GM19025 (cell line): ENCODE results near the gene FAM161B.
"Not testable (repeated sequence)": the region's sequence is repeated elsewhere in the genome, so short reads cannot be mapped to it uniquely, and the experiment has no call there.

ENCODE experiments used
- ATAC-seq: cut with Tn5 transposase; IDR thresholded peaks from one replicate; pipeline ENCODE4 v1.9.1; 2021; ENCODE audit warnings: mild to moderate bottlenecking, low read depth, moderate library complexity; ENCODE audit not compliant: unreplicated experiment

The FAM161B gene

GRCh38 chr14:73945159-73945670, 4.7 kb downstream of the FAM161B start:
- no peak for ATAC-seq

- ATAC-seq = no peak
Observed at GRCh38 chr14:73944432-73945158, 5.3 kb downstream of the FAM161B start.

GRCh38 chr14:73943083-73943482, 6.8 kb downstream of the FAM161B start:
- ATAC-seq = no peak

DNA sequence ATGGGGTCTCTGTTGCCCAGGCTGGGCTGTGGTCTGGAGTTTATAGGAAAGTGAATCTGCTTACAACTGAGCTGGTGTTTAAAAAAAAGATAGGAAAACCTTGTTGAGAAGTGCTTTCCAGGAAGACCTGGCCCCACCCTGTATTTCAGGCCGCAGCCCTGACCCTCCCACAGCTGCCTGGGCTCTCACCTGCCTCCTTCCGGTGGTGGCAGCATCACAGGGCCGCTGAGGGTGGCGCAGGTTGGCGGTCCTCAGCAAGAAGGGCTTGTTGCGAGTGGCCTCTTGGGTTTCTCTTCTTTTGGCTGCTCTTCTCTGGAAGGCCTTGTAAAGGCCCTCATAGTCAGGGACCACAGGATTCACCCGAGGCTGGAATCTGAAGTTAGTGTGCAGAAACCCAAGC, 7.7 kb downstream of the FAM161B start:
- no peak for ATAC-seq

DNA sequence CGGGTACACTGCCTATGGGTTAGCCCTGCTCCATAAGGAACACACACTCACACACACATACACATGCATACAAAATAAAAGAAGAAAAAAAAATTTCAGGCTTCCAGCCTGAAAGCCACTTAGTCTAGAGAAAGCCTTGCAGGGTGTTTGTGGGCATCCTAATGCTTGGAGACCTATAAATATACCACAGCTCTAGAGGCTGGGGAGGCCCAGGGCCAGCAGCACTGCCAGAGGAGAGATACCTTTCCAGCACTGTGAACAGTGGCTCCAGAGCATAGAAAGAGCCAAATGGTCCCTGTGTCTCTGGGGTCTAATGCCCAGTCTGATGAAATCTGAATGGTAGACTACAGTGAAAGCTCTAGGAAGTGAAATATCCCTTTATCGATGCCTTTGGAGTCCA, 12.9 kb downstream of the FAM161B start:
- ATAC-seq = no peak

DNA sequence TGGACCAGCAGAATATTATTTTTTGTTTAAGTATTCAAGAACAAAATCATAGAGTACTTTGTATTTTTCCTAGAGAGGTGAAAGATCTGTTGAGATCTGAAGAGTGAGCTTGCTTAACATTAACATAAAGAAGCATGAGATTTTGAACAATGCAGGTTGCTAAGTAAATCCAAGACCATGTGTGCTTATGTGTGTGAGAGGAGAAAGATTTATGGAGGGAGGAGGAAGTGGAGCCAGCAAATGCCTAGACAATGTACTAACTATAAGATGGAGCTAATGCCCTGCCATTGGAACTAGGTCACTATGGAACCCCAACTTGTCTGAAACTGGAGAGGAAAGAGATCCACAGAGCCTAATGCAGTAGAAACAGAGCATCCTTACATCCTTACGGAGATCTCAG, 13.3 kb downstream of the FAM161B start:
- ATAC-seq = no peak

GRCh38 chr14:73935666-73936065, 14.2 kb downstream of the FAM161B start:
- ATAC-seq = no peak

- ATAC-seq = no peak
Observed at GRCh38 chr14:73924337-73924736, 25.6 kb downstream of the FAM161B start.

GRCh38 chr14:73919457-73919856, 30.4 kb downstream of the FAM161B start:
- ATAC-seq = not testable (repeated sequence)

DNA sequence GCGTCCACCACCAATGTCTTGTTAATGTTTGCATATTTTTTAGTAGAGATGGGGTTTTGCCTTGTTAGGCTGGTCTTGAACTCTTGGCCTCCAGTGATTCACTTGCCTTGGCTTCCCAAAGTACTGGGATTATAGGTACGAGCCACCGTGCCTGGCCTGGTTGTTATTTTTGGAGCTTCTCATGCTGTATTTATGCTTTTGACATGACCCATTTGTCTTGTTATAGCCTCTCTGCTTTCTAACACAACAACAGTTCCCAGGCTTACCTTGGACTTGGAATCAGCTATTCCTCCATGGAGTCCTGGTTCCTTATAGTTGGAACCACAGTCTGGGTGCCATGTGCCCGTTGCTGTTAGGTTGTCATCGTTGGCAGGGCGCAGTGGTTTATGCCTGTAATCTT, 33.6 kb downstream of the FAM161B start:
- no peak for ATAC-seq

- no peak for ATAC-seq
Observed at GRCh38 chr14:73913256-73913655, 36.6 kb downstream of the FAM161B start.

- no peak for ATAC-seq
Observed at GRCh38 chr14:73909681-73910080, 40.2 kb downstream of the FAM161B start.

- ATAC-seq = no peak
Observed at GRCh38 chr14:73903028-73903427, 46.9 kb downstream of the FAM161B start.

DNA sequence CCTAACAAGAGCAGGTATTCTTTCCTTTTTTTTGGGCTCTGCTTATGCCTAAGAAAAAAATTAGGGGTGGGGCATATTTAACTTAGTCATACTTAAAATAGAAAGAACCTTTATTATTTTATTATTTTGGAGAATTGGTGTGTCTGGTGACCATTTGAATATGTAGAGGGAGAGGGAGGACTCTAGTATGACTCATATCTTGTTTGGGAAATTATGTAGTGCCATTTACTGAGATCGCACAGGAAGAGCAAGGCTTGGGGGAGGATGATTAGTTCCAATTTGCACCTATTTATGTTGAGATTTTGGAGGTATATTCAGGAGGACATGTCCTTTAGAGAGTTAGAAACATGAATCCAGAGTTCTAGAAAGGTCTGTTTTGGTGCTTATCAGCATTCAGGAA, 53.4 kb downstream of the FAM161B start:
- no peak for ATAC-seq

DNA sequence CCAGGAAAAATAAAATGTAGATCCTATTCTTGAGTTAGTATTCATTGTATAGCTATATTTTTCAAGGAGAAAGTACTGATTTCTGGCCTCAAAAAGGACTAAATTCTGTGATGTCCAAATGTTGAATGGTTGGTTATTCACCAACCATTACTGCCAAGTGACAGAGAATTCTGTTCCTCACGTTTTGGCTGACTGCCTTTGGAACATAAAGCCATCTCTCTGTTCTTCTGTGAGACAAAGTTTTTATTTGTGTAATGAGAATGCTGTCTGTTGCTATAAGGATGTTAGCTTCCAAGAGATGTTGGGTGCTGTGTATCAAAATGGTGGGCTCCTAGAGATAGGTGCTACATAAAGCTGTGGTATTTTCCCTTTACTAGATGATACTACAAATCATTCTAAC, 54.0 kb downstream of the FAM161B start:
- no peak for ATAC-seq

GRCh38 chr14:73894180-73894687, 55.7 kb downstream of the FAM161B start:
- not testable (repeated sequence) for ATAC-seq

- ATAC-seq = no peak
Observed at GRCh38 chr14:73889376-73889775, 60.5 kb downstream of the FAM161B start.

DNA sequence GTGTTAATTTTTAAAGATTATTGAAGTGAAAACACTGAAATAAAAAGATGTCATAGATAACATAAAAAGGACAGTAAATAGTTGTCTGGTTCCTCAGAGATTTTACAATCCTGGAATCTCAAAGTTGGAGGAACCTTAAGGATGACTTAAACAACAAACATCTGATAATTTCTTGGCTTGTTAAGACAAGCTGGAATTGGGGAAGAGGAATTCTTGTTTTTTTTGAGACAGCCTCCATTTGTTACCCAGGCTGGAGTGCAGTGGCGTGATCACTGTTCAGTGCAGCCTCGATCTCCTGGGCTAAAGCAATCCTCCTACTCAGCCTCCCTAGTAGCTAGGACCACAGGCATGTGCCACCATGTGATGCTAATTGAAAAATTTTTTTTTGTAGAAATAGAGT, 60.9 kb downstream of the FAM161B start:
- ATAC-seq = no peak

- no peak for ATAC-seq
Observed at GRCh38 chr14:73888460-73888725, 61.5 kb downstream of the FAM161B start.

DNA sequence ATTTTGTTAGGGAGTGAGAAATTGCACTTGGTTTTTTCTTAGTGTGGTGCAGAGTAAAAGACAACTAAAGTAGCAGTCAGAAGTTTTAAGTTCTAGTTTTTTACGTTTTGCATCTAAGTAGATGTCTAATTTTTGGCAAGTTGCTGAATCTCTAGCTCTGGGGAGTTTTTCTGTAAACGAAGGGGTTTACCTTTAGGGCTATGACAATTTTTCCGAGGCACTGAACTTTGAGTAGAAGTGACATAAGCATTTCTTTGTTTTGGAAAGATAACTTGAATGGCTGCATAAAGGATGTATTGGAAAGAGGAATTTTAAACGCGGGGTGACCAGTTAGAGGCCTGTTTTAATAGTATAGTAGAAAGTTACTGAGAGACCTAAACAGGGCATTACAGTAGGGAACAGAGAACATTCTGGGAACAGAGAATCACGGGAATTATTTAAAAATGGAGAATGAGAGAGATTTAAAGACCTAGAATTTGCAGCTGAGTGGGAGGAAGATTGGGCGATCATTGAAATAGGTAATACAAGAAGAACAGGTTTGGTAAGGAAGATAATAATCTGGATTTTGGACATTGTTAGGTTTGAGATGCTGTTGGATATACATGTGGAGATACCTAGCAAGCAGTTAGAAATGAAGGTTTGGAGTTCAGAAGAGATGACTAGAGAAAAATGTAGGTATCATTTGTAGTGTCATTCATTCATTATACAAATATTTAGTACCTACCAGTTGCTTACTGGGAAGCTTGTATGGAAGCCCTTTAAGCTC, 62.0 kb downstream of the FAM161B start:
- ATAC-seq = no peak

DNA sequence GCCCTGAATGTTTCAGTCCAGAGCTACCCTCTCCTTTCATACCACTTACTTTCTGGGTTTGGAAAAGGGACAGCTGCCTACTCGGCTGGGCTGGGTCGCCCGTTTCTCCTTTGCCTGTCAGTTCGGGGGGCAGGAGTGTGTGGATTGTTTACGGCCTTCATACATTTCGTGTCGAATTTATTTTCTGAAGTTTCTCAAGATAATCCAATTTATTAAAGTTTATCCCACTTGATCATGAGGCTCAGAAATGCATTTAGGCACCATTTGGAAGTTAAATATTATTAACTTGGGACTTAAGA, 62.6 kb downstream of the FAM161B start:
- no peak for ATAC-seq
